GM12878 (cell line): ENCODE results near the gene HDAC5.

Experiments used
- ATF2 ChIP-seq: IDR thresholded peaks from 2 replicates; pipeline ENCODE4 v1.6.1; 2012; ENCODE audit warnings: low read length, inconsistent platforms
- CTCF ChIP-seq, 3 experiments: IDR thresholded peaks in 2 of 3; conservative IDR thresholded peaks in 1 of 3; 2 replicates each; pipeline ENCODE4 v1.5.1; 2011; ENCODE audit warnings: low read depth in 3 of 3, low read length in 3 of 3, mild to moderate bottlenecking in 3 of 3, control low read depth in 2 of 3, moderate library complexity in 2 of 3, inconsistent platforms in 1 of 3, mixed read lengths in 1 of 3; ENCODE audit not compliant: control insufficient read depth in 2 of 3, insufficient read depth in 1 of 3; ENCODE audit errors: extremely low read depth in 1 of 3
- FOXK2 ChIP-seq: fragments of 450-650 bp; IDR thresholded peaks from 2 replicates; pipeline ENCODE4 v1.6.1; 2017; ENCODE audit warnings: mild to moderate bottlenecking, moderate library complexity
- GATAD2B ChIP-seq: fragments of 450-650 bp; conservative IDR thresholded peaks from 2 replicates; pipeline ENCODE4 v1.6.1; 2017; ENCODE audit warnings: low read depth, mild to moderate bottlenecking, moderate library complexity
- HCFC1 ChIP-seq: fragments of 150-350 bp; IDR thresholded peaks from 2 replicates; pipeline ENCODE4 v1.6.1; 2014; ENCODE audit warnings: low read length
- NFYB ChIP-seq: IDR thresholded peaks from 2 replicates; pipeline ENCODE4 v1.6.1; 2011; ENCODE audit warnings: low read depth, mild to moderate bottlenecking, low read length, improper control_type of control experiment, moderate library complexity; ENCODE audit not compliant: insufficient read depth
- NR2C2 ChIP-seq: IDR thresholded peaks from 2 replicates; pipeline ENCODE4 v1.6.1; 2011; ENCODE audit warnings: borderline replicate concordance, low read depth; ENCODE audit not compliant: control insufficient read depth, insufficient read length
- RCOR1 ChIP-seq: conservative IDR thresholded peaks from 2 replicates; pipeline ENCODE4 v1.6.1; 2012; ENCODE audit warnings: low read depth, low read length, improper control_type of control experiment
- RELA ChIP-seq: fragments of 450-650 bp; IDR thresholded peaks from 2 replicates; pipeline ENCODE4 v1.8.0; 2014; ENCODE audit warnings: borderline replicate concordance; ENCODE audit not compliant: partially characterized antibody
- SREBF2 ChIP-seq: IDR thresholded peaks from 2 replicates; pipeline ENCODE4 v1.6.1; 2012; ENCODE audit warnings: mild to moderate bottlenecking, low read length
- TAF1 ChIP-seq: IDR thresholded peaks from 2 replicates; pipeline ENCODE4 v1.6.1; 2011; ENCODE audit warnings: mild to moderate bottlenecking, low read depth, low read length, borderline replicate concordance
- YY1 ChIP-seq: IDR thresholded peaks from 2 replicates; pipeline ENCODE4 v1.6.1; 2011; ENCODE audit warnings: low read depth, mild to moderate bottlenecking, low read length

- TF ChIP-seq ATF2 (no peak), YY1 (peak; percentile 17; the same call in 1 of the 2 replicates), SREBF2 (no peak), HCFC1 (no peak), RCOR1 (no peak), NR2C2 (no peak), RELA (no peak), GATAD2B (no peak), NFYB (no peak), FOXK2 (no peak), CTCF (IDR thresholded peaks at IDR 0.05 in 2 of 3, conservative IDR thresholded peaks at IDR 0.05 in 1 of 3; ENCODE audit: control insufficient read depth in 2 of 3, extremely low read depth in 1 of 3, insufficient read depth in 1 of 3, low read depth in 3 of 3, low read length in 3 of 3) (peak; percentile 61 to 76 (median 73)), TAF1 (no peak)
Observed at GRCh38 chr17:44115585-44116415, 7.6 kb downstream of the HDAC5 start.
